HG02798 (cell line): ENCODE measurements around the gene ACIN1.

Experiments
- ATAC-seq: cut with Tn5 transposase; IDR thresholded peaks from one replicate; pipeline ENCODE4 v1.9.1; 2021; ENCODE audit warnings: mild to moderate bottlenecking; ENCODE audit not compliant: unreplicated experiment, poor library complexity

The ACIN1 gene

GRCh38 chr14:23089498-23090253 is 5.3 kb downstream of the ACIN1 start:
- ATAC-seq = no peak

DNA sequence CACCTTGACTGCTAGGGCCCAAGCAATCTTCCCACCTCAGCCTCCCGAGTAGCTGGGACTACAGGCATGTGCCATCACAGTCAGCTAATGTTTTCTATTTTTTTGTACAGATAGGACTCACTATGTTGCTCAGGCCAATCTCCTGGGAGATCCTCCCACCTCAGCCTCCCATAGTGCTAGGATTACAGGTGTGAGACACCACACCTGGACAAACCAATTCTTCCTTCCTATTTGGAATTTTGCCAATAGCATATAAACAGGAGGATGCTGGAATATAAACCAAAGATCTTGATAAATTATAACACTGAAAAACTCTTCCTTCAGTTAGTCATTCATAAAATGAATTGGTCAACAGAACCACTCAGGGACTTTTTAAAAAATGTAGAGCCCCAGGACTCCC is 8.4 kb downstream of the ACIN1 start:
- ATAC-seq = no peak

DNA sequence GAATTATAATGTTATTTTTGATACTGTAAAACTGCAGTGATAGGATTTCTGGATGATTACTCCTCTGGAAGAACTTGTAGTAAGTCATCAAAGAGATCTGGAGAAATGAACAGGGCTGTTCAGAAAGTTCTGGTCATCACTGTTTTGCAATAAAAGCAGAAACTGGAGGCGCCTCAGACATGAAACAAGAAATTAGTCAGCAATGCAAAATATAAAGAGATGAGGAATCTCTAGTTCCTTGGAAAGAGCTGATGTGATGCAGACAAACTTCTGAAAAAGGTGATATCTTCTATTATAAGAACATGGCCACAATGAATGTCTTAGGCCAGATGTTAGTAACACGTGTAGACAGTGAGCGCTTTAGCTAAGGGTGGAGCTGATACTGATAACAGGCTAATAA is 9.5 kb downstream of the ACIN1 start:
- ATAC-seq = no peak

DNA sequence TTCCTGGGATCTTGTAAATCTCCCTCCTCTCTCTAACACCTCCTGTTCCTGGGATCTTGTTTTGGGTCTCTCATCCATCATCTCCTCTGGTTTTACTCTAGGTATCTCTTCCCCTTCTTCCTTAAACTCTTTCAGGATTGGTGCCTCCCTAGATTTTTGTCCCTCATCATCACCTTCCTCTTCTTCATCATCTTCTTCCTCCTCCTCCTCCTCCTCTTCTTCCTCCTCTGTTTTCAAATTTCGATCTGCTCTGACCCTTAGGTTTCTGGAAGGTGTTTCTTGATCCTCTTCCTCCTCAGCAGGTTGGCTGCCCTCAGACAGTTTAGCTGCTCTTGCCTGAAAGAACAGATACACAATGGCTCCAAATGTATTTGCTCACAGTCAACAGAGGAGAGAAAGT is 14.5 kb downstream of the ACIN1 start:
- no peak for ATAC-seq

- ATAC-seq = no peak
Measured at GRCh38 chr14:23079716-23080115, 15.2 kb downstream of the ACIN1 start.

GRCh38 chr14:23078692-23079116 is 16.2 kb downstream of the ACIN1 start:
- no peak for ATAC-seq

GRCh38 chr14:23077962-23078361 is 17.0 kb downstream of the ACIN1 start:
- ATAC-seq = no peak

DNA sequence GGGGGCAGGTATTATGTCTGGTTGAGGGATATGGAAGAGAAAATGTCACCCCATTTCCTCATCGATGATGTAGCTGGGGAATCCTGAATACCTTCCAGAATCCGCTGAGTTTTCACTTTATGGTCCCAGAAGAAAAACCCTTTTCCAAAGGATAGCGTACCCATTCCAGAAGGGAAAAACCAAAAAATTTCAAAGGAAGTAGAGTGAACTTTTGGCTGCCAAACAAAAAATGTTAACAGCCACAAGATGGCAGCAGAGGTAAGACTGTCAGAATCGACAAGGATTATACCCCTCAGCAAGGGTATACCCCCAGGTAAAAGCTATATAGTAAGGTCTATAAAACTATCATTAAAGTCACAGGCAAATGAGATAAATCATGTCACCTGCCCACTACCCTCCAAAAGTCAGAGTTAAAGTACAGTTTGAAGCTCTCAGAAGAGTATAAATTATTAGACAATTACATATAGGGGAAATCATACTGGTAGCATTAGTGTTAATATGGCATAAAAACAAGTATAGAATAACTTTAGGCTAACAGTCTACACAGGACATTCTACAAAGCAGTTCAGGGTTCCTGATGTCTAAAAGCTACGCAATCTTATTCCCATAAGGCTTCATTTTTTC is 18.0 kb downstream of the ACIN1 start:
- ATAC-seq = no peak

DNA sequence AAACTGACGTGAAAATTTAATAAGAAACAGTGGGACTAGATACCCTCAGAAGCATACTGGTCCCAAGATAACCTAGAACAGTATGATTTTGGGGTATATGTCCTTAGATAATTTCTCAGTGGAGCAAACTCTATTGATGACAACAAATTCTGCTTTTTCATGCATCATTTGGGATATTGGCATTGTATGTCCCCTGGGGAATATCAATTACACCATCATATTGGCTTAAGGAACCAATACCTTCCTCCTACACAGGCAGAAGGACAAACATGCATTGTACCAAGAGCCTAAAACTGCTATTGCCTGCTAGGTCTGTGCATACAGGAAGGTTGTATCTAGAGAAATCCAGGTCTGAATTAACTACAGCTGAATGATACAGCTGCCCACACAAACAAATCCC is 20.0 kb downstream of the ACIN1 start:
- ATAC-seq = no peak

- ATAC-seq = no peak
Measured at GRCh38 chr14:23071921-23072539, 22.9 kb downstream of the ACIN1 start.

- peak; percentile 90 for ATAC-seq
Measured at GRCh38 chr14:23071244-23071920, 23.6 kb downstream of the ACIN1 start.

GRCh38 chr14:23070262-23071129 is 24.4 kb downstream of the ACIN1 start:
- ATAC-seq = no peak

- ATAC-seq = no peak
Measured at GRCh38 chr14:23069413-23069806, 25.5 kb downstream of the ACIN1 start.

- ATAC-seq = peak; percentile 80
Measured at GRCh38 chr14:23068789-23069412, 26.0 kb downstream of the ACIN1 start.

DNA sequence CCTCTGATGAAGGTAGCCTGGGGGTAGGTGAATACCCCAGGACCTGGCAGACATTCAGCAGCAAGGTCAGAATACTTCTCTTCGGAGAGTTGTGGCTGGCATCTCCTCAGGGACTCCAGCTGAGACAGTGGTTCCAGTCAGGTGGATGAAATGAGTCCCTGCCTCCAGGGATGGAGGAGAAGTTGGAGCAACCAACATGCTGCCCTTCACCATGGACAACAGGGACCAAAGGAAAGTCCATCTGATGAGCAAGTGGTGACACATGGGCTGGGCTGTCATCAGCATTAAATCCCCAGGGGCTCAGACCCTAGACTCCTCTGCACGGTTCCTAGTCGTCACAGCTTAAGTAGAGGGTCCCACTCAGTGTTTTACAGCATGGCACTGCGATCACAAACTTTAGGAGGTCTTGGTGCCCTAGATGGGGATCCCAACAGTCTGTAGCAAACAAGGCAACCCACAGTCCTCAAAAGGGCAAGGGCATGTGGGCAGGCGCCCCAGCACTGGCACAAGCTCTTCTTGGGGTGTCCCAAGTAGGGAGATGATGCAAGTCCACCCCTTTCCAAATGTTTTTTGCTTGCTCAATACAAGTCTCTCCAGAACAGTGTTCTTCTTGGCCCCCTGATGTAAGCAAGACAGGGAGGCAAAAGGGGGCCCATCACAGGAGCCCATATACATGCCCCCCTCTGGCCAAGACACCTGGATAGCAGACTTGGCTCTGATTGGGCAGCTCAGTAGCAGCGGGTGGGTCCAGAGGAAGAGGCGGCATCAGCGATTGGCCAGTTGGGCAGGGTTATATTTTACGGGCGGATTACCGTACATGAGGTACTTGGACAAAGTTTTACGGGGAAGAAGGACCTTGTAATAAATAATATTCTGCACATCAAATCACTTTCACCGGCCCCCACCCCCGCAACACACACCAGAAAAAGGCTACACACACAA is 26.8 kb downstream of the ACIN1 start:
- no peak for ATAC-seq

GRCh38 chr14:23066855-23067744 is 27.8 kb downstream of the ACIN1 start:
- ATAC-seq = no peak

GRCh38 chr14:23066368-23066767 is 28.6 kb downstream of the ACIN1 start:
- ATAC-seq = no peak

GRCh38 chr14:23063601-23064000 is 31.3 kb downstream of the ACIN1 start:
- ATAC-seq = no peak
